Hepatocyte (in vitro differentiated cells): ENCODE measurements around the gene CDK14. TPM values are rescaled to one million over a fixed set of nuclear protein-coding genes. Genes with fewer than 3 reads are reported as not detected.

Source experiments
- DNase-seq: peaks from one replicate; pipeline ENCODE4 v3.0.0-alpha.2; 2016; ENCODE audit warnings: low spot score
- H2AFZ ChIP-seq: fragments of 200-600 bp; sonication (generic); 2 replicates; pipeline ENCODE4 v1.6.0; 2016; ENCODE audit warnings: antibody characterized with exemption, mild to moderate bottlenecking
- H3K27ac ChIP-seq: fragments of 200-600 bp; sonication (generic); 2 replicates; pipeline ENCODE4 v1.5.1; 2016; ENCODE audit warnings: mild to moderate bottlenecking
- H3K27me3 ChIP-seq: fragments of 200-600 bp; sonication (generic); 2 replicates; pipeline ENCODE4 v1.6.1; 2016
- H3K36me3 ChIP-seq: fragments of 200-600 bp; sonication (generic); replicated peaks from 2 replicates; pipeline ENCODE4 v1.5.1; 2016; ENCODE audit warnings: low read depth; ENCODE audit not compliant: insufficient read depth
- H3K4me1 ChIP-seq: fragments of 200-600 bp; sonication (generic); 2 replicates; pipeline ENCODE4 v1.5.1; 2016; ENCODE audit warnings: mild to moderate bottlenecking, moderate library complexity; ENCODE audit not compliant: insufficient read depth
- H3K4me2 ChIP-seq: fragments of 200-600 bp; sonication (generic); 2 replicates; pipeline ENCODE4 v1.6.0; 2016
- H3K4me3 ChIP-seq: fragments of 200-600 bp; sonication (generic); 2 replicates; pipeline ENCODE4 v1.5.1; 2016; ENCODE audit warnings: mild to moderate bottlenecking
- H3K79me2 ChIP-seq: fragments of 200-600 bp; sonication (generic); 2 replicates; pipeline ENCODE4 v1.6.0; 2017; ENCODE audit warnings: mild to moderate bottlenecking
- H3K9me2 ChIP-seq: fragments of 200-600 bp; sonication (generic); replicated peaks from 2 replicates; pipeline ENCODE4 v1.6.0; 2017; ENCODE audit warnings: mild to moderate bottlenecking; ENCODE audit not compliant: insufficient read depth
- H3K9me3 ChIP-seq: fragments of 200-600 bp; sonication (generic); 2 replicates; pipeline ENCODE4 v1.5.1; 2016; ENCODE audit warnings: low read depth, mild to moderate bottlenecking
- H4K20me1 ChIP-seq: fragments of 200-600 bp; sonication (generic); 2 replicates; pipeline ENCODE4 v1.6.0; 2016; ENCODE audit warnings: mild to moderate bottlenecking; ENCODE audit not compliant: insufficient read depth, poor library complexity, severe bottlenecking
- EZH2 ChIP-seq: fragments of 200-600 bp; sonication (generic); IDR thresholded peaks from 2 replicates; pipeline ENCODE4 v1.6.1; 2016; ENCODE audit warnings: antibody characterized with exemption, mild to moderate bottlenecking, borderline replicate concordance
- EZH2phosphoT487 ChIP-seq: fragments of 200-600 bp; sonication (generic); IDR thresholded peaks from one replicate; pipeline ENCODE4 v1.6.1; 2018; ENCODE audit warnings: antibody characterized with exemption, mild to moderate bottlenecking, low read depth, moderate library complexity; ENCODE audit not compliant: unreplicated experiment, severe bottlenecking
- WGBS: methylation state at CpG from one replicate; pipeline ENCODE4 v1.1.6; 2016; ENCODE audit warnings: low lambda C conversion rate; ENCODE audit errors: missing lambda C conversion rate; 5-methylcytosine and 5-hydroxymethylcytosine counted together
- polyA plus RNA-seq: library from polyadenylated mRNA; unstranded; fragments of >200 nt; fragmentation: Nextera tagmentation; extraction: Ambion mirVana; gene quantifications from 2 replicates; pipeline ENCODE4 v1.2.1, GENCODE V29; 2016
- total RNA-seq: library from RNA; depleted of rRNA; stranded (reverse); fragments of >200 nt; gene quantifications from 2 replicates; pipeline ENCODE4 v1.2.3, GENCODE V29; 2014
- TF ChIP-seq, protein P1 (sequence below): fragments of 200-600 bp; sonication (generic); IDR thresholded peaks from 2 replicates; pipeline ENCODE4 v1.5.1; 2016; ENCODE audit warnings: antibody characterized with exemption, mild to moderate bottlenecking; ENCODE audit not compliant: poor library complexity

Gene CDK14
- total and polyA plus RNA-seq, 2 experiments from 2014 or later, result 8.6 to 23.5 TPM

- 94% methylated on average over 1 of the region's 1 CpG for WGBS
- Histone ChIP-seq H3K27me3 (no peaks in the 10 kb centered on the region), H4K20me1 (no peaks in the 10 kb centered on the region), H3K36me3 (no peaks in the 10 kb centered on the region), H3K4me1 (no peaks in the 10 kb centered on the region), H2AFZ (no peak overlapping the region), H3K4me3 (no peak overlapping the region), H3K4me2 (no peak overlapping the region), H3K79me2 (no peaks in the 10 kb centered on the region), H3K9me3 (no peaks in the 10 kb centered on the region), H3K9me2 (no peaks in the 10 kb centered on the region), H3K27ac (no peak overlapping the region)
- DNase-seq, result no peak
- TF ChIP-seq, protein P1, sequence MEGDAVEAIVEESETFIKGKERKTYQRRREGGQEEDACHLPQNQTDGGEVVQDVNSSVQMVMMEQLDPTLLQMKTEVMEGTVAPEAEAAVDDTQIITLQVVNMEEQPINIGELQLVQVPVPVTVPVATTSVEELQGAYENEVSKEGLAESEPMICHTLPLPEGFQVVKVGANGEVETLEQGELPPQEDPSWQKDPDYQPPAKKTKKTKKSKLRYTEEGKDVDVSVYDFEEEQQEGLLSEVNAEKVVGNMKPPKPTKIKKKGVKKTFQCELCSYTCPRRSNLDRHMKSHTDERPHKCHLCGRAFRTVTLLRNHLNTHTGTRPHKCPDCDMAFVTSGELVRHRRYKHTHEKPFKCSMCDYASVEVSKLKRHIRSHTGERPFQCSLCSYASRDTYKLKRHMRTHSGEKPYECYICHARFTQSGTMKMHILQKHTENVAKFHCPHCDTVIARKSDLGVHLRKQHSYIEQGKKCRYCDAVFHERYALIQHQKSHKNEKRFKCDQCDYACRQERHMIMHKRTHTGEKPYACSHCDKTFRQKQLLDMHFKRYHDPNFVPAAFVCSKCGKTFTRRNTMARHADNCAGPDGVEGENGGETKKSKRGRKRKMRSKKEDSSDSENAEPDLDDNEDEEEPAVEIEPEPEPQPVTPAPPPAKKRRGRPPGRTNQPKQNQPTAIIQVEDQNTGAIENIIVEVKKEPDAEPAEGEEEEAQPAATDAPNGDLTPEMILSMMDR, result no peak
- TF ChIP-seq EZH2 (no peak), EZH2phosphoT487 (no peak)
Observed at GRCh38 chr7:90818341-90818740, 222.2 kb downstream of the CDK14 start.

- Histone ChIP-seq H3K9me2 (no peaks in the 10 kb centered on the region), H3K4me1 (no peaks in the 10 kb centered on the region), H3K27me3 (no peaks in the 10 kb centered on the region), H3K9me3 (no peaks in the 10 kb centered on the region), H2AFZ (no peak overlapping the region), H3K4me3 (no peak overlapping the region), H3K36me3 (no peaks in the 10 kb centered on the region), H4K20me1 (no peaks in the 10 kb centered on the region), H3K79me2 (no peaks in the 10 kb centered on the region), H3K4me2 (no peak overlapping the region), H3K27ac (no peak overlapping the region)
- DNase-seq, result no peak
- WGBS, result 96% methylated on average over 4 of the region's 4 CpGs
- TF ChIP-seq EZH2 (no peak), EZH2phosphoT487 (no peak)
- TF ChIP-seq, protein P1, result no peak
Observed at GRCh38 chr7:90821961-90822620, 226.0 kb downstream of the CDK14 start.

GRCh38 chr7:90824386-90825307 lies 228.5 kb downstream of the CDK14 start:
- Histone ChIP-seq H3K36me3 (no peaks in the 10 kb centered on the region), H3K27ac (no peak overlapping the region), H3K9me2 (no peaks in the 10 kb centered on the region), H2AFZ (no peak overlapping the region), H3K27me3 (no peaks in the 10 kb centered on the region), H3K4me3 (no peak overlapping the region), H3K4me1 (no peaks in the 10 kb centered on the region), H3K4me2 (no peak overlapping the region), H4K20me1 (no peaks in the 10 kb centered on the region), H3K9me3 (no peaks in the 10 kb centered on the region), H3K79me2 (no peaks in the 10 kb centered on the region)
- WGBS, result 72% methylated on average over 5 of the region's 5 CpGs
- DNase-seq, result no peak
- TF ChIP-seq EZH2phosphoT487 (no peak), EZH2 (no peak)
- TF ChIP-seq, protein P1, result no peak
